OCI-LY7 (cell line): Measurements from ENCODE around the gene BCLAF1.

ENCODE experiments used
- CTCF ChIP-seq: fragments of 200-600 bp; sonication (generic); conservative IDR thresholded peaks from 2 replicates; pipeline ENCODE4 v1.5.1; 2014; ENCODE audit warnings: mild to moderate bottlenecking, antibody characterized with exemption, low read length, moderate library complexity, mixed read lengths
- EZH2phosphoT487 ChIP-seq: fragments of 200-600 bp; sonication (generic); IDR thresholded peaks from 2 replicates; pipeline ENCODE4 v1.6.1; 2018; ENCODE audit warnings: low read depth, borderline replicate concordance, mild to moderate bottlenecking, mixed run types, antibody characterized with exemption, low read length, moderate library complexity, mixed read lengths

GRCh38 chr6:136262940-136263339, 26.7 kb downstream of the BCLAF1 start:
- TF ChIP-seq CTCF, result no peak
- TF ChIP-seq EZH2phosphoT487, result no peak
